Astrocyte of the cerebellum (primary cell): ENCODE measurements around the gene CACHD1.

ENCODE experiments used
- DNase-seq: peaks from one replicate; pipeline ENCODE4 v3.0.0-alpha.2; 2011; ENCODE audit warnings: low read depth
- H3K4me3 ChIP-seq: 2 replicates; pipeline ENCODE4 v1.5.1; 2011; ENCODE audit warnings: mild to moderate bottlenecking, low read depth, low read length, moderate library complexity
- in situ Hi-C: cut with HindIII; loops from 2 replicates; pipeline ENCODE4 v1.10.0; 2017; ENCODE audit warnings: low sequenced_read_pairs
- TF ChIP-seq, protein P1 (sequence below): IDR thresholded peaks from 2 replicates; pipeline ENCODE4 v1.5.1; 2012; ENCODE audit warnings: low read length, low read depth, moderate library complexity, mild to moderate bottlenecking; ENCODE audit errors: missing control alignments

The CACHD1 gene

GRCh38 chr1:64561993-64562392, 92.1 kb downstream of the CACHD1 start:
- in situ Hi-C loops, result no loop called here
- TF ChIP-seq, protein P1, sequence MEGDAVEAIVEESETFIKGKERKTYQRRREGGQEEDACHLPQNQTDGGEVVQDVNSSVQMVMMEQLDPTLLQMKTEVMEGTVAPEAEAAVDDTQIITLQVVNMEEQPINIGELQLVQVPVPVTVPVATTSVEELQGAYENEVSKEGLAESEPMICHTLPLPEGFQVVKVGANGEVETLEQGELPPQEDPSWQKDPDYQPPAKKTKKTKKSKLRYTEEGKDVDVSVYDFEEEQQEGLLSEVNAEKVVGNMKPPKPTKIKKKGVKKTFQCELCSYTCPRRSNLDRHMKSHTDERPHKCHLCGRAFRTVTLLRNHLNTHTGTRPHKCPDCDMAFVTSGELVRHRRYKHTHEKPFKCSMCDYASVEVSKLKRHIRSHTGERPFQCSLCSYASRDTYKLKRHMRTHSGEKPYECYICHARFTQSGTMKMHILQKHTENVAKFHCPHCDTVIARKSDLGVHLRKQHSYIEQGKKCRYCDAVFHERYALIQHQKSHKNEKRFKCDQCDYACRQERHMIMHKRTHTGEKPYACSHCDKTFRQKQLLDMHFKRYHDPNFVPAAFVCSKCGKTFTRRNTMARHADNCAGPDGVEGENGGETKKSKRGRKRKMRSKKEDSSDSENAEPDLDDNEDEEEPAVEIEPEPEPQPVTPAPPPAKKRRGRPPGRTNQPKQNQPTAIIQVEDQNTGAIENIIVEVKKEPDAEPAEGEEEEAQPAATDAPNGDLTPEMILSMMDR, result no peak
- no peak for DNase-seq

DNA sequence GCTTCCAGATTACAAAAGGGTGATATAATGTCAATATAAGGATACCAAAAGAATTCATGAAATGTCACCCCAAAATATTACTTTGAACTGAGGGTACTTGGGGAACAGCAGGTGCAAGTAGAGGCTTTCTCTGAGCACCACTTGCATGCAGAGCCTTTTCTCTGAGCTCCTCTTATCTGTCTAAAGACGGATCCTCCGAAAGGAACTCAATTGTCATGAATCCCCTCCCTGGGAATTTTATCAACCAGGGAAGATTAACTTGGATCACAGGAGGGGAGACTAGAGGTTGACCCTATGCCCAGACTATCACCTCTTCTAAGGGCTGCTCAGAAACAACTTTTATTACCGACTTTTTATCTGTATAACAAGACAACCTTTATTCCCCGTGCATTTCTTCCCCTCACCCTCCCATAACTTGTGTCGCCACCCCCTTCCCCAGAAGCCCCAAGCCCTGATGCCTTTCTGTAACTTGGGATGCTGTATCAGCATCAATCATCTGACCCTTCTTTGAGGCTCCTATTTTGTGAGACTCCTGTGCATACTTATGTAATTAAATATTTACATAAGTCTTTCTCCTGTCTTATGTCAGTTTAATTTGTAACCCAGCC, 94.1 kb downstream of the CACHD1 start:
- in situ Hi-C loops, result no loop called here
- no peak for DNase-seq
- TF ChIP-seq, protein P1, result no peak
- H3K4me3 ChIP-seq, result no peak overlapping the region

More at GRCh38 chr1:64561993-64562392, 92.1 kb downstream of the CACHD1 start:
- no peak overlapping the region for H3K4me3 ChIP-seq

- TF ChIP-seq, protein P1, result no peak
- in situ Hi-C loops, result no loop called here
- H3K4me3 ChIP-seq, result no peak overlapping the region
- DNase-seq, result no peak
Observed at GRCh38 chr1:64564891-64565290, 95.0 kb downstream of the CACHD1 start.

GRCh38 chr1:64567426-64568170, 97.7 kb downstream of the CACHD1 start:
- TF ChIP-seq, protein P1, result no peak
- no peak for DNase-seq
- in situ Hi-C loops, result no loop called here
- H3K4me3 ChIP-seq, result no peak overlapping the region

DNA sequence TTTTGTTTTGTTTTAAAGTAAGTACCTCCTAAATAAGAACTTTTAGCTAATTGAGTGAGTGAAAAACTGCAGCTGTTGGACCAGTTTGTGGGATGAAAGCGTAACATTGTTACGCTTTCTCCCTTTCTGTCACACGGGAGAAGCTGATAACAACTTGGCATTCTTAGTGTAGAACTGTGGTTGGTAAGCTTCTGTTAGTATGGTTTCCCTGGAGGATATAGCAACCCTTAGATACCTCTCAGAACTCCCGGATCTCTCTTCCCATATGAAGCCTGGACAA, 98.2 kb downstream of the CACHD1 start:
- in situ Hi-C loops, result no loop called here
- H3K4me3 ChIP-seq, result no peak overlapping the region
- TF ChIP-seq, protein P1, result no peak
- DNase-seq, result no peak

DNA sequence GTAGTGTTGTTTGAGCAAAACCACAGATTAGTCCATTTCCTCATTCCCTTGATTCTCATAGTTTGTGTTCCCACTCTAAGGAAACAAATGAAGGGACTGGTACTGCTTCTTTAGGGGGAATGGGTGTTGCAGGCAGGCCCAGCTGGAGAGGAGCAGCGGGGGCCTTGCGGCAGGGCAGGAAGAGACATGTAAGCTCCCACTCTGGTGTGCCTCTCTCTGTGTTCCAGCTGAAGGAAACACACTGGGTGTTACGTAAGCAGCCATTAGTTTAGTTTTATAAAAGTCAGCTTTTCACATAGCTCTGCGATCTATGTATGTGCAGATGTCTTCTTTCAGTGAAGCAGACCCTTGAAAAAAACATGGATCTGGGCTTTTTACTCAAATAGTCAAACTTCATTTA, 99.5 kb downstream of the CACHD1 start:
- H3K4me3 ChIP-seq, result no peak overlapping the region
- TF ChIP-seq, protein P1, result no peak
- DNase-seq, result no peak
- in situ Hi-C loops, result no loop called here
